Hepatocyte (in vitro differentiated cells): ENCODE measurements around the gene IL4R. TPM values are rescaled to one million over a fixed set of nuclear protein-coding genes. Genes with fewer than 3 reads are reported as not detected.

ENCODE experiments used
- DNase-seq: peaks from one replicate; pipeline ENCODE4 v3.0.0-alpha.2; 2016; ENCODE audit warnings: low spot score
- H2AFZ ChIP-seq: fragments of 200-600 bp; sonication (generic); 2 replicates; pipeline ENCODE4 v1.6.0; 2016; ENCODE audit warnings: antibody characterized with exemption, mild to moderate bottlenecking
- H3K27ac ChIP-seq: fragments of 200-600 bp; sonication (generic); 2 replicates; pipeline ENCODE4 v1.5.1; 2016; ENCODE audit warnings: mild to moderate bottlenecking
- H3K27me3 ChIP-seq: fragments of 200-600 bp; sonication (generic); 2 replicates; pipeline ENCODE4 v1.6.1; 2016
- H3K36me3 ChIP-seq: fragments of 200-600 bp; sonication (generic); replicated peaks from 2 replicates; pipeline ENCODE4 v1.5.1; 2016; ENCODE audit warnings: low read depth; ENCODE audit not compliant: insufficient read depth
- H3K4me1 ChIP-seq: fragments of 200-600 bp; sonication (generic); 2 replicates; pipeline ENCODE4 v1.5.1; 2016; ENCODE audit warnings: mild to moderate bottlenecking, moderate library complexity; ENCODE audit not compliant: insufficient read depth
- H3K4me2 ChIP-seq: fragments of 200-600 bp; sonication (generic); 2 replicates; pipeline ENCODE4 v1.6.0; 2016
- H3K4me3 ChIP-seq: fragments of 200-600 bp; sonication (generic); 2 replicates; pipeline ENCODE4 v1.5.1; 2016; ENCODE audit warnings: mild to moderate bottlenecking
- H3K79me2 ChIP-seq: fragments of 200-600 bp; sonication (generic); 2 replicates; pipeline ENCODE4 v1.6.0; 2017; ENCODE audit warnings: mild to moderate bottlenecking
- H3K9me2 ChIP-seq: fragments of 200-600 bp; sonication (generic); replicated peaks from 2 replicates; pipeline ENCODE4 v1.6.0; 2017; ENCODE audit warnings: mild to moderate bottlenecking; ENCODE audit not compliant: insufficient read depth
- H3K9me3 ChIP-seq: fragments of 200-600 bp; sonication (generic); 2 replicates; pipeline ENCODE4 v1.5.1; 2016; ENCODE audit warnings: low read depth, mild to moderate bottlenecking
- H4K20me1 ChIP-seq: fragments of 200-600 bp; sonication (generic); 2 replicates; pipeline ENCODE4 v1.6.0; 2016; ENCODE audit warnings: mild to moderate bottlenecking; ENCODE audit not compliant: insufficient read depth, poor library complexity, severe bottlenecking
- EZH2 ChIP-seq: fragments of 200-600 bp; sonication (generic); IDR thresholded peaks from 2 replicates; pipeline ENCODE4 v1.6.1; 2016; ENCODE audit warnings: antibody characterized with exemption, mild to moderate bottlenecking, borderline replicate concordance
- EZH2phosphoT487 ChIP-seq: fragments of 200-600 bp; sonication (generic); IDR thresholded peaks from one replicate; pipeline ENCODE4 v1.6.1; 2018; ENCODE audit warnings: antibody characterized with exemption, mild to moderate bottlenecking, low read depth, moderate library complexity; ENCODE audit not compliant: unreplicated experiment, severe bottlenecking
- whole genome bisulfite sequencing: methylation state at CpG from one replicate; pipeline ENCODE4 v1.1.6; 2016; ENCODE audit warnings: low lambda C conversion rate; ENCODE audit errors: missing lambda C conversion rate; 5-methylcytosine and 5-hydroxymethylcytosine counted together
- polyA plus RNA-seq: library from polyadenylated mRNA; unstranded; fragments of >200 nt; fragmentation: Nextera tagmentation; extraction: Ambion mirVana; gene quantifications from 2 replicates; pipeline ENCODE4 v1.2.1, GENCODE V29; 2016
- total RNA-seq: library from RNA; depleted of rRNA; stranded (reverse); fragments of >200 nt; gene quantifications from 2 replicates; pipeline ENCODE4 v1.2.3, GENCODE V29; 2014

IL4R gene
- total and polyA plus RNA-seq, 2 experiments from 2014 or later, result 22.3 to 23.6 TPM

DNA sequence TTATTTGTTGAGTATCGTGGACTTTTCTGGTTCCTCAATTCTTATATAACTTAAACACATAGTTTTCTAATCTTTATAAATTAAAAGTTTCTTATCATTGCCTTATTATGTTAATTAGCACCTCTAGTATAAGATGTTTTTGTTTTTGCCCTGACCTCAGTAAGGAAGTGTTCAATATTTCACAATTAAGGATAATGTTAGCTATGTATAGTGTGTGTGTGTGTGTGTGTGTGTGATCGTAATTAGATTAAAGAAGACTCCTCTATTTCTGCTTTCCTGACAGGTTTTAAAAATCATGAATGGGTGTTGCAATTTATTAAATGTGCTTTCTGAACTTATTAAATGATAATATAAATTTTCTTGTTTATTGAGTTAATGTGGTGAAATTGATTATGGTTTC lies 100.2 kb downstream of the IL4R start:
- Histone ChIP-seq H3K9me3 (no peaks in the 10 kb centered on the region), H3K27me3 (no peaks in the 10 kb centered on the region), H3K4me1 (no peaks in the 10 kb centered on the region), H2AFZ (no peak overlapping the region), H3K9me2 (no peaks in the 10 kb centered on the region), H3K36me3 (no peaks in the 10 kb centered on the region), H3K27ac (no peak overlapping the region), H3K4me2 (no peak overlapping the region), H3K4me3 (no peak overlapping the region), H3K79me2 (no peaks in the 10 kb centered on the region), H4K20me1 (no peaks in the 10 kb centered on the region)
- WGBS, result 82% methylated on average over 2 of the region's 2 CpGs
- no peak for DNase-seq
- no peak for TF ChIP-seq EZH2
- TF ChIP-seq EZH2phosphoT487, result no peak

Other genes with a start within 250 kb of the IL4R start
- gene C16orf82, start 247.0 kb upstream of the IL4R start, total RNA-seq, result not detected in 2 replicates
- gene C16orf82, start 247.0 kb upstream of the IL4R start, polyA plus RNA-seq, result not detected in 2 replicates
- gene KDM8, start 110.4 kb upstream of the IL4R start, total RNA-seq, result 7.2 and 11.5 TPM in 2 replicates
- 5.6 and 9.7 TPM in 2 replicates for gene KDM8, start 110.4 kb upstream of the IL4R start, polyA plus RNA-seq
- 35.0 and 40.8 TPM in 2 replicates for gene NSMCE1, start 45.2 kb upstream of the IL4R start, total RNA-seq
- 58.2 and 66.3 TPM in 2 replicates for gene NSMCE1, start 45.2 kb upstream of the IL4R start, polyA plus RNA-seq
- gene IL21R, start 88.2 kb downstream of the IL4R start, total RNA-seq, result 0.10 and 0.16 TPM in 2 replicates
- not detected in 2 replicates for gene IL21R, start 88.2 kb downstream of the IL4R start, polyA plus RNA-seq
- gene GTF3C1, start 235.9 kb downstream of the IL4R start, total RNA-seq, result 55.1 and 59.6 TPM in 2 replicates
- gene GTF3C1, start 235.9 kb downstream of the IL4R start, polyA plus RNA-seq, result 41.5 and 54.9 TPM in 2 replicates
- gene KATNIP, start 236.2 kb downstream of the IL4R start, total RNA-seq, result 6.9 and 15.6 TPM in 2 replicates
- 7.1 and 13.3 TPM in 2 replicates for gene KATNIP, start 236.2 kb downstream of the IL4R start, polyA plus RNA-seq